A673 (cell line): ENCODE results near the gene CYSLTR2. TPM values are rescaled to one million over a fixed set of nuclear protein-coding genes. Genes with fewer than 3 reads are reported as not detected.
A peak's percentile ranks its signal among the peaks of the same experiment; 100 is the strongest.

Source experiments
- BruUV-seq: library from RNA; stranded (reverse); fragments of 400-500 nt; replicated peaks from 2 replicates; lab custom pipeline; 2021; lab: Mats Ljungman, UMichigan
- CTCF ChIA-PET: fragments of 300-600 bp; sonication (Branson Sonifier 250); formaldehyde crosslinking; loops from one replicate; lab custom pipeline; 2022; ENCODE audit warnings: antibody characterized with exemption; lab: Charles Lee
- POLR2A ChIA-PET: fragments of 300-600 bp; sonication (Branson Sonifier 250); formaldehyde crosslinking; loops from one replicate; lab custom pipeline; 2022; ENCODE audit warnings: antibody characterized with exemption; ENCODE audit not compliant: low non-redundant PET; lab: Charles Lee
- DNase-seq: peaks from one replicate; pipeline ENCODE4 v3.0.0-alpha.2; 2015; ENCODE audit warnings: low spot score
- H3K27ac ChIP-seq: fragments of 200-600 bp; sonication (generic); 2 replicates; pipeline ENCODE4 v1.5.1; 2016; ENCODE audit warnings: mixed run types, low read depth, mild to moderate bottlenecking, mixed read lengths, antibody characterized with exemption, low read length; ENCODE audit not compliant: poor library complexity, severe bottlenecking
- H3K27me3 ChIP-seq: fragments of 200-600 bp; sonication (generic); replicated peaks from 2 replicates; pipeline ENCODE4 v1.6.1; 2017; ENCODE audit warnings: mixed run types, low read depth, mild to moderate bottlenecking, mixed read lengths, antibody characterized with exemption, low read length; ENCODE audit not compliant: insufficient read depth, poor library complexity
- H3K36me3 ChIP-seq: fragments of 200-600 bp; sonication (generic); 2 replicates; pipeline ENCODE4 v1.6.1; 2016; ENCODE audit warnings: mixed run types, mild to moderate bottlenecking, mixed read lengths, antibody characterized with exemption, low read length; ENCODE audit not compliant: insufficient read depth, poor library complexity, severe bottlenecking
- H3K4me1 ChIP-seq: fragments of 200-600 bp; sonication (generic); 2 replicates; pipeline ENCODE4 v1.6.1; 2017; ENCODE audit warnings: mixed run types, mild to moderate bottlenecking, mixed read lengths, antibody characterized with exemption, low read length; ENCODE audit not compliant: insufficient read depth, poor library complexity, severe bottlenecking
- H3K4me3 ChIP-seq: fragments of 200-600 bp; sonication (generic); 2 replicates; pipeline ENCODE4 v1.5.1; 2016; ENCODE audit warnings: low read depth, mixed run types, mild to moderate bottlenecking, mixed read lengths, low read length; ENCODE audit not compliant: poor library complexity, severe bottlenecking
- H3K9me3 ChIP-seq: fragments of 200-600 bp; sonication (generic); 2 replicates; pipeline ENCODE4 v1.6.1; 2016; ENCODE audit warnings: mixed run types, low read depth, mild to moderate bottlenecking, mixed read lengths, antibody characterized with exemption, low read length; ENCODE audit not compliant: poor library complexity, severe bottlenecking
- CTCF ChIP-seq: fragments of 300-800, 200-600 bp; sonication (generic); conservative IDR thresholded peaks from 2 replicates; pipeline ENCODE4 v1.5.1; 2017; ENCODE audit warnings: low read depth, mild to moderate bottlenecking, antibody characterized with exemption, low read length, moderate library complexity, mixed read lengths
- EZH2 ChIP-seq: fragments of 200-600 bp; sonication (generic); IDR thresholded peaks from 2 replicates; pipeline ENCODE4 v1.6.1; 2017; ENCODE audit warnings: borderline replicate concordance, low read depth, mild to moderate bottlenecking, mixed read lengths, antibody characterized with exemption, low read length; ENCODE audit not compliant: poor library complexity, severe bottlenecking
- intact Hi-C: fragments of 100-400 bp; cut with micrococcal nuclease; formaldehyde crosslinking; loops from one replicate; pipeline ENCODE4 v1.10.0; 2022; ENCODE audit not compliant: unreplicated experiment
- total RNA-seq: library from RNA; stranded (reverse); gene quantifications from 2 replicates; pipeline ENCODE4 v1.2.3, GENCODE V29; 2021

The CYSLTR2 gene
- total RNA-seq, 1 experiment from 2014 or later, result not detected

GRCh38 chr13:48675247-48675646 is 21.5 kb downstream of the CYSLTR2 start:
- Histone ChIP-seq H3K27ac (no peak overlapping the region), H3K36me3 (no peaks in the 10 kb centered on the region), H3K9me3 (peaks cover 4% of the 10 kb centered on the region), H3K4me3 (no peak overlapping the region), H3K27me3 (no peaks in the 10 kb centered on the region), H3K4me1 (no peaks in the 10 kb centered on the region)
- ChIA-PET POLR2A (no interaction called here), CTCF (no interaction called here)
- no peak for TF ChIP-seq CTCF
- TF ChIP-seq EZH2, result no peak
- BruUV-seq, result no TSS peak
- intact Hi-C loops, result no loop called here
- no peak for DNase-seq

DNA sequence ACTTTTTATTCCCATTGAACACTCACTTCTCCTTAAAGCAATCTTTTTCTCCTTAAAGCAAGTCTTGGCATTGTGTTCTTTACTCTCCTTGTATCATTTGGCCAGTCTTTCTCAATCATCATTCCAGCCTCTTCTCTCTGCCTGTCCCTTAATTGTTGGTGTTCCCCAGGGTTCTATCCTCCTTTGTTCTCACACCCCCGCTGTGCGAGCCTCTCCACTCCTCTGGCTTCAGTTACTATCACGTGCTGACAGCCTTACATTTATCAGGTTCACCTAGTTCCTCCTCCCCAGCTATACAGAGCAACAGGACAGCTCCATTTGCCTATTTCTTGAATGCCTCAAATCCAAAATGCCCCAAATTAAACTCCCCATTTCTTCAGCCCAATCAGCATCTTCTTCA is 24.6 kb downstream of the CYSLTR2 start:
- ChIA-PET POLR2A (no interaction called here), CTCF (no interaction called here)
- Histone ChIP-seq H3K27ac (no peak overlapping the region), H3K4me3 (no peak overlapping the region), H3K27me3 (no peaks in the 10 kb centered on the region), H3K9me3 (no peaks in the 10 kb centered on the region), H3K36me3 (no peaks in the 10 kb centered on the region), H3K4me1 (no peaks in the 10 kb centered on the region)
- intact Hi-C loops, result no loop called here
- DNase-seq, result peak; percentile 22
- BruUV-seq, result no TSS peak
- TF ChIP-seq CTCF (no peak), EZH2 (no peak)

DNA sequence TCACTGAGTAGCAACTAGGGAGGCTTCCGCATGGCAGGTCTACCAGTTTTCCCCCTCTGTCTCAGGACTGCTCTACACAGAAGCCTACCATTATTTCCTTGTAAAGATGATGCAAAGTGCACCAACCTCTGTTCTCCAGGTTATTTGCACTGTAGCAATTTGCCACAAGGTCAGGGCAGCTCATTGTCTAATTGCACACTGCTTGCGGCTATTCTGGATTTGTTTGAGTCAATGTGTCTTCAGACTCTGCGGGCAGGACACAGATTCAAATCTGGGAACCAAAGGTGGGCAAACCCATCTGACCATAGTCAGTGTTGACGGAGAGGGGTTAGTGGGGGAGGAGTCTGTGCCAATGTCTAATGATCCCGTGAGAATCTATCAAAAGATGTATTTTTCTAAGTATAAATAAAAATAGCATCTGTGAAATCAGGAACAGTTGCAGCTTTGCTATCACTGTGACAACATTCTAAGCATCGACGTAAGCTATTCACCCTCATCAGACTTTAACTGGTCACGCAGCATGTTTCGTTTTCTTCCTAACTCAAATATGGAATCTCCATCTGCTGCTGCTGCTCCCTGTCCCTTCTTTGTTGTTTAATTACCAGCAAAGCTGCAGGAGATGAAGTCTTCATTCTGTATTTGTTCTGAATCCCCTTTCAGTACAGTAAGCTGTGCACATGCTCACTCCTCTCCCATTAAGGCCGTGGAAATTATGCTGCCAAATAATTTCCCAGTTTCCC is 26.4 kb downstream of the CYSLTR2 start:
- Histone ChIP-seq H3K4me3 (no peak overlapping the region), H3K4me1 (no peaks in the 10 kb centered on the region), H3K36me3 (no peaks in the 10 kb centered on the region), H3K27me3 (no peaks in the 10 kb centered on the region), H3K27ac (no peak overlapping the region), H3K9me3 (no peaks in the 10 kb centered on the region)
- no peak for DNase-seq
- no TSS peak for BruUV-seq
- TF ChIP-seq EZH2 (no peak), CTCF (no peak)
- CTCF ChIA-PET, result no interaction called here
- intact Hi-C loops, result no loop called here
- POLR2A ChIA-PET, result no interaction called here
